Measurements from ENCODE around the gene TBC1D3I.
"Not testable (repeated sequence)": the region's sequence is repeated elsewhere in the genome, so short reads cannot be mapped to it uniquely, and the experiment has no call there.

TBC1D3I gene

DNA sequence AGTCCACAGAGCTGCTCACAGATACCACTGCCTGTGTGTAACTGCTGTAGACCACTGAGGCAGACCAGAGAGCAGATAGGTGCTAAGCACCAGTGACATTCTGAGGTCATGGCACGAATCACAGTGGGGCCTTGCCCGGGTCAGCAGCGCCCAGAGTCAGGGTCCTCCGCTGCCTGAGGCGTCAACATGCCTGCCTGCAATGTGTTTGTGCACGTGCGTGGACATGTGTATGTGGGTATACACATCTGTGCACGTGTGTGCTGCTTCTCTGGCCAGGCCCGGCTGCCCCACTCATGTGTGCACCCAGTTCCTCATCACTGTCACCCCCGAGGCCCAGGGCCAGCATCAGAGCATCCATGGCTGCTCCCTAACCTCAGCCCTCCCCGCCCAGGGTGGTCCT is at the start of gene TBC1D3I:
Gene TBC1D3I, minus strand, starts transcription at position 101 of the 400 bp plus-strand sequence. CDS start 1,585 bp downstream, outside the sequence.
- not testable (repeated sequence) for DNase-seq

DNA sequence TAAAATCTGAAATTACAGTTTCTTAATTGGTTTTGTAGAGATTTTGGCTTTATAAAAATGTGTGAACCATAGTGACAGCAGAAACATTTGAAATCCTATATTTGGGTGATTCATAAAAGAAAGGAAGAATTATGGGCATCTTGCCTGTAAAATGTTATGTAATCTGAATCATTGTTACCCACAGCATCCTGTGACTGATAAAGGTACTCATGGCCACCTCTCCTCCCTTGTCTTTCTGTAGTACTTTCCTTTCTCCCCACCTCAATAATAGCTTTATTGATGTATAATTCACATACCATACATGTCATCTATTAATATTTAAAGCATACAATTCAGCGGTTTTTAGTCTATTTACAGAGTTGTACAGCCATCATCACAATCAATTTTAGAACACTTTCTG is 30.8 kb upstream of the TBC1D3I start:
- DNase-seq = not testable (repeated sequence)

DNA sequence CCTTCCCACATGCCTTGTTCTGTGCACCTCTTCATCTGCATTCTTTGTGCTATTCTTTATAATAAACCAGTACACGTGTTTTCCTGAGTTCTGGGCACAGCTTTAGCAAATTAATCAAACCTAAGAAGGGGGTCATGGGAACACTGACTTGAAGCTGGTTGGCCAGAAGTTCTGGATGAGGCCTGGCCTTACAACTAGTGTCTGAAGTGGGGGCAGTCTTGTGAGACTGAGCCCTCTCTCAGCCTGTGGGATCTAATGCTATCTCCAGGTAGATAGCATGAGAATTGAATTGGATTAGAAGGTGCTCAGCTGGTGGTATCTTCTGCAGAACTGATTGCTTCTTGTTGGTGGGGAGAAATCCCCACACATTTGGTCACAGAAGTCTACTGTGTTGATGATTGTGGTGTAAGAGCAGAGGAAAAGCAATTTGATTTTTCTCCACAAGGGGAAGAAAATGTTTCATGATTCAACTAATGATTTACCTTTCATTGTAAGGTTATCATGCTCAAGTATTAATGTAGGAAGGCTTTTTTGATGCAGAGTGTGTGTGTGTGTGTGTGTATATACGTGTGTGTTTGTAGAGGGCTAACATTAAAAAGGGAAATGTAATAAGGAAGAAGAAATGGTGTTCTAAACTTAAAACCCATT is 25.7 kb upstream of the TBC1D3I start:
- DNase-seq = not testable (repeated sequence)

DNA sequence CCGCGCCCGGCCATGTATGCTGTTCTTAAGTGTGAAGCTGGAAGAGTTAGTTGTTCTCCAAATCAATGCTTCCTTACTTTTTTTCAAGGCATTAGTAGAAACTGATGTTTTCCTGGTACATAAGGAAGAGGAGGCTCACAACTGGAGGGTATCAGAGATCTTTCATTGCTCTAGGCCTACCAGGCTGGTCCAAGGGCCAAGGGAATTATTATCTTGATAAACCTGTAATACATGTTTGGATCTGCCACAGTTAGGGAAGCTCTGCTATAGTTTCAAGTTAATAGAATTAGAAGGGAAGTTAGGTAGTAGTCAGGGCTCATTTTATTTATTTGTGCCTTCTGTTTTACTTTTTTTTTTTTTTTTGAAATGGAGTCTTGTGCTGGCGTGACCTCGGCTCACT is 19.8 kb upstream of the TBC1D3I start:
- not testable (repeated sequence) for DNase-seq

DNA sequence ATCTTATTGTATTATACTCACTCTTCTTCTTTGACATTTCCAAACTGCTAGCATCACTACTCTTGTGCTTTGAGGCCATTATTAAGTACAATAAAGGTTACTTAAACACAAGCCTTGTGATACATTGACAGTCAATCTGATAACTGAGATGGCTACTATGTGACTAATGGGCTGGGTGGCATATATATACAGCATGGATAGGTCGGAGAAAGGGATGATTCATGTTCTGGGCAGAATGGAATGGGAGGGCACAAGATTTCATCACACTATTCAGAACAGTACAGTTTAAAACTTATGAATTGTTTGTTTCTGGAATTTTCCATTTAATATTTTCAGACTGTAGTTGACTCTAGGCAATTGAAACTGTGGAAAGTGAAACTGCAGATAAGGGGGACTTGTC is 18.9 kb upstream of the TBC1D3I start:
- not testable (repeated sequence) for DNase-seq

DNA sequence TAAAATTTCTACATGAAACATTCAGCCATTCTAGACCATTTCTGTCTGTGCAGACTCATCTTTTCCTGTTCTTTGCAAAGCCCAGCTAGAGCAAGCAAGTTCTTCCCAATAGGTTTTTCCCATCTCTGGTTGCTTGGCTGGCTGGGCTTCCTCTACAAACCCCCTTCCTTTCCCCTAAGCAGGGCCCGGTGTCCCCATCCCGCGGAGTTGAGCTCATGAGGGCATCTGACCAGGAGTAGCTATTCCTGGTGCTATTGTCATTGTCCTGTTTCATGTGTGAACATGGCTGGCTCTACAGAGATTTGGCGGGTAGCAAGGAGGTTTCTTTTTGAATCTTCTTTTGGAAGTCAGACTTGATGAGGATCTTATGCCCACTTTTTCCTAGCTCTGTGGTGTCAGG is 22.3 kb downstream of the TBC1D3I start:
- DNase-seq = not testable (repeated sequence)

DNA sequence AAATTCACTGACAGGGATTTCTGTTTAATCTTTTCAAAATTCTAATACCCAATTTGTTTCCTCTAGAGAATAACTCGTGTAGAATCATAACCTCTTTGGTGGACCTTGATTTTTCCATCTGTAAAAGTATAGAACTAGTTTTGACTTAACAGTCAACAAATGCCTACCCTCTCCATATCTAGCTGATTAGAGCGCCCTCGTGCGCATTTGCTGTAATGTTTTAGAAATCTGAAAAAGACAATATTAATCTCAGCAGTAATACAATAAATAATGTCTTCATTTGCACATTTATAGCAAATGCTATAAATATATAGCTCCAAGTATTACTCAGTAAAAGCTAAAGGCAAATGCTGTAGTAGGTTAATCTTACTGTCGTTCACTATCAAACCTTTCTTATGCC is 34.7 kb downstream of the TBC1D3I start:
- DNase-seq = peak; percentile 35

DNA sequence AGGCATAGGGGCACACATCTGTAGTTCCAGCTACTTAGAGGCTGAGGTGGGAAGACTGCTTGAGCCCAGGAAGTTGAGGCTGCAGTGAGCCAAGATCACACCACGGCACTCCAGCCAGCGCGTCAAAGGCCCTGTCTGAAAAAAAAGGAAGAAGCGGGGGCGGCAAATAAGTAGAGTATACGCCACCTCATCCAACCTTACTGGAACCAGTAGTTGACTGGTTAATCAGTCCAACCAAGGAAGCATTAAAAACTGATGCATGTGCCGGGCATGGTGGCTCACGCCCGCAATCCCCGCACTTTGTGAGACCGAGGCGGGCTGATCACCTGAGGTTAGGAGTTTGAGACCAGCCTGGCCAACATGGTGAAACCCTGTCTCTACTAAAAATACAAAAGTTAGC is 41.4 kb downstream of the TBC1D3I start:
- not testable (repeated sequence) for DNase-seq

DNA sequence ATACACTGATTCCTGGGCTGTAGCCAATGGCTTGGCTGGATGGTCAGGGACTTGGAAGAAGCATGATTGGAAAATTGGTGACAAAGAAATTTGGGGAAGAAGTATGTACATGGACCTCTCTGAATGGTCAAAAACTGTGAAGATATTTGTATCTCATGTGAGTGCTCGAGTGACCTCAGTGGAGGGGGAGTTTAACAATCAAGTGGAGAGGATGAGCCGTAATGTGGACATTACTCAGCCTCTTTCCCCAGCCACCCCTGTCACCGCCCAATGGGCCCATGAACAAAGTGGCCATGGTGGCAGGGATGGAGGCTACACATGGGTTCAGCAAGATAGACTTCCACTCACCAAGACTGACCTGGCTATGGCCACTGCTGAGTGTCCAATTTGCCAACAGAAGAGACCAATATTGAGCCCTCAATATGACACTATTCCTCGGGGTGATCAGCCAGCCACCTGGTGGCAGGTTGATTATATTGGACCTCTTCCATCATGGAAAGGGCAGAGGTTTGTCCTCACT is 42.7 kb downstream of the TBC1D3I start:
- not testable (repeated sequence) for DNase-seq

DNA sequence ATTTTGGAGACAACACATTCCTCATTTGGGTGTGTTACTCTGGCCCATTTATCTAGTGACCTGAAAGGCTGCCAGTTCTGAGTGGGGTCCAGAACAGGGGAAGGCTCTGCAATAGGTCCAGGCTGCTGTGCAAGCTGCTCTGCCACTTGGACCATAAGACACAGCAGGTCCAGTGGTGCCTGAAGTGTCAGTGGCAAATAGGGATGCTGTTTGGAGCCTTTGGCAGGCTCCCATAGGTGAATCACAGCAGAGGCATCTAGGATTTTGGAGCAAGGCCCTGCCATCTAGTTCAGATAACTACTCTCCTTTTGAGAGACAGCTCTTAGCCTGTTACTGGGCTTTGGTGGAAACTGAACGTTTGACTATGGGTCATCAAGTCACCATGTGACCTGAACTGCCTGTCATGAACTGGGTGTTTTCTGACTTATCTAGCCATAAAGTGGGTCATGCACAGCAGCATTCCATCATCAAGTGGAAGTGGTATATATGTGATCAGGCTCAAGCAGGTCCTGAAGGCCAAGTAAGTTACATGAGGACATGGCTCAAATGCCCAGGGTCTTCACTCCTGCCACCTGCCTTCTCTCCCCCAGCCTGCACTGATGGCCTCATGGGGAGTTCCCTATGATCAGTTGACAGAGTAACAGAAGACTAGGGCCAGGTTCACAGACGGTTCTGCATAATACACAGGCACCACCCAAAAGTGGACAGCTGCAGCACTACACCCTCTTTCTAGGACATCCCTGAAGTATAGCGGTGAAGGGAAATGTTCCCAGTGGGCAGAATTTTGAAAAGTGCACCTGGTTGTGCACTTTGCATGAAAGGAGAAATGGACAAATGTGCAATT is 43.4 kb downstream of the TBC1D3I start:
- DNase-seq = not testable (repeated sequence)

DNA sequence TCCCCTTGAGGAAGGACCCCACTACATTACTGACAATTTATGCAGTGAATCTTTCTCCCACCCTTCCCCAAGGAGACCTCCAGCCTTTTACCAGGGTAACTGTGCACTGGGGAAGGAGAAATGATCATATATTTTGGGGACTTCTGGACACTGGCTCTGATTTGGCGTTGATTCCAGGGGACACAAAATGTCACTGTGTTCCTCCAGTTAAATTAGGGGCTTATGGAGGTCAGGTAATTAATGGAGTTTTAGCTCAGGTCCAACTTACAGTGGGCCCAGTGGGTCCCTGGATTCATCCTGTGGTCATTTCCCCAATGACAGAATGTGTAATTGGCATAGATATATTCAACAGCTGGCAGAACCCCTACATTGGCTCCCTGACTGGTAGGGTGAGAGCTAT is 44.8 kb downstream of the TBC1D3I start:
- DNase-seq = not testable (repeated sequence)

DNA sequence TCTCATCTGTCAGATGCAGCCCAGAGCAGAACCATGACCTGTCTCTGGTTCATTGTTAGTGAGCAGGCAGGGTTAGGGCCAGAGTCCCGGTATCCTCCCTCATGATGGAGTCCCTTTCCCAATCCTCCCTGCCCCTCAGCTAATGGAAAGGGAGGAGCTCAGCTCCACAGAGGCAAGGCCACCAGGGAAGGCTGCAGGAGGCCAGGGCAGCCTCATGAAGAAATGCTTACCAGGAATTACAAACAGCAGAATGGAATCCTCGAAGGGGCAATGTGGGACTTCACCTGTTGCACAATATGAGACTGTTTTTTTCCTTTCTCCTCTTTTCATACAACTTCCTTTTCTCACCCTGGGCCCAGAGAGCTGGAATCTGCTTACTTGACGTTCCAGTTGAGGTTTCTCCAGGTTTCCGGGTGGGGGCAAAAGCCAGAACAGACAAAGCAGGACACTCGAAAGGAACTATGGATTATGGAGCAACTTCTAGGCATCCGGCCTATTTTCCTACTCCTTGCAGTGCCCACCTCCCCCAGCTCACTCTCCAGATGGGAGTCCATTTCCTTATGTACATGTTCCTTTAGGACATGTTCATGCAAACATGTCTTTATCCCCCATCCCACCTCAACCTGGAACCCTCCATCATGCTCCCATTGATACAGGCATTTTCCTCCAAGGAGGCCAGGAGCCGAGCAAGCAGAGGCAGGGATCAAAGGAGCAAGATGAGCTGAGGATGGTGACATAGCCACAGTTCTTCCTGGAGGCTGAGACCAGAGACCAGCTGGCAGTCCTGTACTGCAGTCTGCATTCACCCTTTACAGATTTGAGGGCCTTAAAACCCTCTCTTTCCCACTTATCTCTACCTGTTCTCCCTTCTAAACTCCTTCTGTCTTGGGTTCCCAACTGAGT is 48.7 kb downstream of the TBC1D3I start:
- not testable (repeated sequence) for DNase-seq

DNA sequence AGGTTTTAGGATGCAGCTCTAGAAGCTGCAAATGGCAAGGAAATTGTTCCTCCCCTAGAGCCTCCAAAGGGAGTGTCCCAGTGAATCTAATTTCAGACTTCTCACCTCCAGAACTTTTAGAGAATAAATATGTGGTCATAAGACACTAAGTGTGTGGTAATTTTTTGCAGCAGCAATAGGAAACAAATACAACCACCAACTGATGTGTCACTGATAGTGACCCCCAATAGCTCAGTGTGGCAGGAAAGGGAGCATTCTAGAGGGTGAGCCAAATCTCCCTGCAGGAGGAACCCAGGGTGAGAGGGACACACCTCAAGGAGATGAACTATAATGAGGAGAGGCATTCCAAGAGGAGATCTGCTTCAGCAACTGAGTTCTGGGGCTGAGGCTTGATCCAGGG is 49.5 kb downstream of the TBC1D3I start:
- DNase-seq = no peak

DNA sequence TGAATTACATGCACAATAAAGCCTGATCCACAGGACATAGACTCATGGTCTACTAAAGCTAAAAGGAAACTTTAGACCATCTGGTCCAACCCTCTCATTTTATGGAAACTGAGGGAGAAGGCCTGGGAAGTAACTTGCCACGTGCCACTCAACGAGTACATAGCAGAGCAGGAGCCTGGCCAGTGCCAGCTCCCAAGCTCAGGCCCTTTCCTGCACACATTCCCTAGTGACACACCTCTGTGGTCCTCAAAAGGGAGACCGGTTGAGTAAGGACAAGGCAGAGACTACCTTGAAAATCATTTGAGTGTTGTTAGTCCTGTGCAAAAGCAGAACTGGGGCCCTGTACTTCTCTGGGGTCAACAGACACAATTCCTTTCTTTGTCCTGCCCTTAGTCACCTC is 50.7 kb downstream of the TBC1D3I start:
- no peak for DNase-seq

DNA sequence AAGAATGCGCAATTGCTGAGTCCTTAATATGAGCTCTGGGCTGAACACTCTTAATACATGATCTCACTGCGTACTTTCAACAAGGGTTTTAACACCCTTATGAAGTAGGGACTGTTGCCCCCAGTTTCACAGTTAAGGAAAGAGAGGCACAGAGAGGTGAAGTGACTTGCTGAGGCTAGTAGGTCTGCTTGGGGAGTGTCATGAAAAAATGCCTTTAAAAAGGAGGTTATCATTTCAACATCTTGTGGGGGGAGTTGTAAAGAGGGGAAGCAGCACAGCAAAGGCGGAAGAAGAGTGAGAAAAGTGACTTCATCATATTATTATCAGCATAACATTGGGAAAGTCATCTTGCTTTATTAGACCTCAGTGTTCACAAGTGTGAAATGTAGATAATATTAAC is 51.4 kb downstream of the TBC1D3I start:
- DNase-seq = no peak

DNA sequence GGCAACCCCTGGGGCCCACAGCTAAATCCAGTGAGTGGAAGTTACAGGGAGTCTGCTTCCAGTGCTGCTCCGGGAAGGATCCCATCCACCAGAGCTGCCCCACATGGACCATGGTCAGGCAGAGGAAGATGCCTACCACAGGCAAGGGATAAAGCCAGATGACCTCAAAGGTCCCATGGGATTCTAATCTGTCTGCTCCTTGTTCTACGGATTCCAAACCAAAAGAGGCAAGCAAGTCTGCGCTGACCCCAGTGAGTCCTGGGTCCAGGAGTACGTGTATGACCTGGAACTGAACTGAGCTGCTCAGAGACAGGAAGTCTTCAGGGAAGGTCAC is 52.1 kb downstream of the TBC1D3I start:
- no peak for DNase-seq

DNA sequence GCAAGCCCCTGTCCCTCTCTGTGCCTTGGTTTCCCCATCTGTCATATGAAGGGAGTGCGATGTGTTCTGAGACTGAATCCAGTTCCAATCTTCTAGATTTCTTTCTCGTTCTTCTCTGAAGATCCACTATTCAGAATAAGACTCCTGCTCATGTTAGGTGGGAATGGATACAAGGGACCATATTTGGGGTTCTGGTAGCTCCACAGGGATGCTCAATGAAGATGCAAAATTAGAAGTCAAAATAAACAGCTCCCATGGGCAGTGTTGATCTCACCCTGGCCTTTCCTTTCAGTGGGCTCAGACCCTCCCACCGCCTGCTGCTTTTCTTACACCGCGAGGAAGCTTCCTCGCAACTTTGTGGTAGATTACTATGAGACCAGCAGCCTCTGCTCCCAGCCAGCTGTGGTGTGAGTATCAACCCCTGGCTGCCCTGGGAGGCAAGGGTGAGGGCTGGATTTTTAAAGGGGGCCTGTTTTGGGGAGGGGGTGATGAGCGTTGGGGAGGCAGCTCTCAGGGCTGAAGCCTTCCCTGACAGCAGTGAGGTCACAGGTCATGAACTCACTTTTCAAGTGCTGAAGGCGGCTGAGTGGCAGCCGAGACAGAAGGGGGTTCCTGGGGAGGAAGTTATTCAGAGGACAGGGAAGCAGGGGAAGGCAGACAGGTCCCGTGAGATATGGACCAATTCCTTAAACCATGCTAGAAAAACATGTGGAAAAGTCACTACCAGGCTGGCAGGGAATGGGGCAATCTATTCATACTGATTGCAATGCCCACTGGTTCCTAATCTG is 52.7 kb downstream of the TBC1D3I start:
- not testable (repeated sequence) for DNase-seq

DNA sequence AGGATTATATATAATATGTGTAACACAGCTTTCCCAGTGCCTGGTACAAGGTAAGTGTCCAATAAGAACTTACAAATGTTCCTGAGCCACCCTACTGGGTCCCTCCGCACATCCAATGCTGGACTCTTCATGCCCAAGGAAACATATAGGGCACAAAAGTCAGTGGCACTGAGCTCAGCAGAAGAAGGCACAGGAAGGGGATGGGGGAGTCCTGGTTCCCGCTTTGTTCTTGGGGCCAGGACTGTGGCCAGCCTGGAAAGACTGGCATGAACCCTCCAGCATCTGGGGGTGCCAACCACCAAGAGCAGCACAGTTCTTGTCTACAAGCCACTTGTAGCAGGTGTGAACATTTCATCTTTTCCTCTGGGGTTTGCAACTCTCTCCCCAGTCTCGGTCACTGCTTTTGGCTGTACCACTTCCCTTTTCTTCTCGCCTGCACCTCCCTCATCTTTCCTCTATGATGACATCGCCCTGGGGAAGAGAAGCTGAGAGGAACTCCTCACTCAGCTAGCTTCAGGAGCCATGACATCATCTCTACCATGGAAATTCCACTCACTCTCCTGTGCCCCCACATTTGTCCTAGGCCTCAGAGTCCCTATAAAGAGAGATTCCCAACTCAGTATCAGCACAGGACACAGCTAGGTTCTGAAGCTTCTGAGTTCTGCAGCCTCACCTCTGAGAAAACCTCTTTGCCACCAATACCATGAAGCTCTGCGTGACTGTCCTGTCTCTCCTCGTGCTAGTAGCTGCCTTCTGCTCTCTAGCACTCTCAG is 53.7 kb downstream of the TBC1D3I start, which contains the start of gene CCL4L2:
Gene CCL4L2, plus strand, starts transcription at position 625 of the 773 bp plus-strand sequence.
- DNase-seq = not testable (repeated sequence)

DNA sequence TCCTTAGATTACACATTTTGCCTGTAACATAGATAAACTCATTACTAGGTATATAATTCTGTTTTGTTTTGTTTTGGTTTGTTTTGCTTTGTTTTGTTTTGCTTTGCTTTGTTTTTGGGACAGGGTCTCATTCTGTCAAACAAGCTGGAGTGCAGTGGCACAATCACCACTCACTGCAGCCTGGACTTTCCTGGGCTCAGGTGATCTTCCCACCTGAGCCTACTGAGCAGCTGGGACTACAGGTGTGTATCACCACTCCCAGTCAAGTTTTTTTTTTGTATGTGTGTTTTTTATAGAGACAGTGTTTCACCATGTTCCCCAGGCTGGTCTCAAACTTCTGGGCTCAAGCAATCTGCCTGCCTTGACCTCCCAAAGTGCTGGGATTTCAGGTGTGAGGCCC is 54.8 kb downstream of the TBC1D3I start:
- DNase-seq = no peak

DNA sequence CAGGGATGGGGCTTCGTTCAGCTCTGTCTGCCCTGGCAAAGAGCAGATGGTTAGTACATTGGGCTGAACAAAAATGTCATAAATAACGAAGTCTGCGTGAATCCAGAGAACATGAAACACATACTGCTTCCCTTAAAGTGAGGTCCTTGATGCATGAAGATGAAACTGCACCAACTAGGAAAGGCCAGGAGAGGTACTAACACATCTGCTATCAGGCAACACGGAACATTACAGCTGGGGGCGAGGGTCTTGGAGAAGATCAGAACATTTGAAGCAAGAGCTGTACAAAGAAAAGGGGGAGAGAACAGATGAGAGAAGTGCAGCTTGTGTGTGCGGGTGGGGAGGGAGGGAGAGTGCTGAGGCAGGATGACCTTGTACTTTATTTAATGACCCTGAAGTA is 57.0 kb downstream of the TBC1D3I start:
- not testable (repeated sequence) for DNase-seq

DNA sequence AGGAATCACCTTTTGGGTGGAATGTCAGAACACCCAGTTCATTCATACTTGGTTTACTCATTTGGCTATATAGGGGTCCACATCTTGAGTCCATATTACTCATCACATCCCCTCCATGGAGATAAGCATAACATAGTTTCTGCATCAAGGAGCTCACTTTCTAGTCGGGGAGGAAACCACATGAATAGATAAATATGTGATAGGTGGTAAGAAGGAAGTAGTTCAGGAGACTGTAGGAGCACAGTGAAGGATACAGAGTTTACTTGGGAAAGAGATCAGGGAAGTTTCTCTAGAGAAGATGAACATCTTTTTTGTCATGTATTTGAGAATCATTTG is 57.9 kb downstream of the TBC1D3I start:
- not testable (repeated sequence) for DNase-seq

All from stimulated activated CD4-positive, alpha-beta T cell treated with anti-CD3 and anti-CD28 coated beads, Interleukin-15, amount 100 ng/mL, for 24 hours (primary cell).